CD4-positive, alpha-beta T cell treated with Interleukin-6 at 100 ng/mL for 8 hours (primary cell): ENCODE results near the gene CERS6.
"Not testable (repeated sequence)": the region's sequence is repeated elsewhere in the genome, so short reads cannot be mapped to it uniquely, and the experiment has no call there.

ENCODE experiments used
- DNase-seq: peaks from one replicate; pipeline ENCODE4 v3.0.0-alpha.2; 2020; ENCODE audit warnings: mixed read lengths, low spot score

CERS6 gene

GRCh38 chr2:168468354-168468753, 12.3 kb downstream of the CERS6 start:
- no peak for DNase-seq

- DNase-seq = no peak
Measured at GRCh38 chr2:168469281-168469988, 13.4 kb downstream of the CERS6 start.

GRCh38 chr2:168470320-168471162, 14.5 kb downstream of the CERS6 start:
- DNase-seq = no peak

GRCh38 chr2:168471163-168471475, 15.0 kb downstream of the CERS6 start:
- DNase-seq = no peak

GRCh38 chr2:168475636-168476035, 19.6 kb downstream of the CERS6 start:
- DNase-seq = no peak

- no peak for DNase-seq
Measured at GRCh38 chr2:168478206-168478605, 22.1 kb downstream of the CERS6 start.

GRCh38 chr2:168480356-168480755, 24.3 kb downstream of the CERS6 start:
- DNase-seq = no peak

- DNase-seq = no peak
Measured at GRCh38 chr2:168480825-168481585, 24.9 kb downstream of the CERS6 start.

- DNase-seq = no peak
Measured at GRCh38 chr2:168482269-168482668, 26.2 kb downstream of the CERS6 start.

- DNase-seq = no peak
Measured at GRCh38 chr2:168482952-168483831, 27.1 kb downstream of the CERS6 start.

- no peak for DNase-seq
Measured at GRCh38 chr2:168486477-168486876, 30.4 kb downstream of the CERS6 start.

- DNase-seq = peak; percentile 46
Measured at GRCh38 chr2:168490015-168490874, 34.2 kb downstream of the CERS6 start.

- DNase-seq = no peak
Measured at GRCh38 chr2:168490946-168491605, 35.0 kb downstream of the CERS6 start.

GRCh38 chr2:168491728-168492127, 35.7 kb downstream of the CERS6 start:
- DNase-seq = not testable (repeated sequence)

- DNase-seq = not testable (repeated sequence)
Measured at GRCh38 chr2:168493219-168493618, 37.1 kb downstream of the CERS6 start.

GRCh38 chr2:168494190-168494711, 38.2 kb downstream of the CERS6 start:
- DNase-seq = no peak

- no peak for DNase-seq
Measured at GRCh38 chr2:168495524-168495923, 39.5 kb downstream of the CERS6 start.

GRCh38 chr2:168496906-168497305, 40.8 kb downstream of the CERS6 start:
- no peak for DNase-seq

GRCh38 chr2:168499500-168499899, 43.4 kb downstream of the CERS6 start:
- no peak for DNase-seq

- no peak for DNase-seq
Measured at GRCh38 chr2:168500516-168500915, 44.4 kb downstream of the CERS6 start.
